Endothelial cell of umbilical vein (primary cell): ENCODE measurements around the gene C1orf210. TPM values are rescaled to one million over a fixed set of nuclear protein-coding genes. Genes with fewer than 3 reads are reported as not detected.

Experiments used
- BruUV-seq: library from RNA; stranded (reverse); fragments of 400-500 nt; replicated peaks from 2 replicates; lab custom pipeline; 2021; lab: Mats Ljungman, UMichigan
- CTCF ChIA-PET: fragments of 300-600, 350-600 bp; sonication (Branson Sonifier 250); formaldehyde crosslinking; loops from one replicate; lab custom pipeline; 2021; ENCODE audit warnings: antibody characterized with exemption, inconsistent platforms; lab: Charles Lee
- POLR2A ChIA-PET: fragments of 300-600, 350-600 bp; sonication (Branson Sonifier 250); formaldehyde crosslinking; loops from one replicate; lab custom pipeline; 2021; ENCODE audit warnings: antibody characterized with exemption, inconsistent platforms; lab: Charles Lee
- DNase-seq: peaks from one replicate; pipeline ENCODE4 v3.0.0-alpha.2; 2011; ENCODE audit warnings: low read depth, low spot score
- FAIRE-seq: peaks from 2 replicates; lab custom pipeline; 2011; peaks lifted over from hg19 to GRCh38; lab: Jason Lieb, UNC
- H2AFZ ChIP-seq: 2 replicates; pipeline ENCODE4 v1.6.0; 2012; ENCODE audit warnings: low read depth, low read length, control low read depth, inconsistent platforms
- H3K27ac ChIP-seq: 2 replicates; pipeline ENCODE4 v1.5.1; 2011; ENCODE audit warnings: low read depth, mild to moderate bottlenecking, control low read depth, low read length, moderate library complexity; ENCODE audit not compliant: insufficient read depth
- H3K27me3 ChIP-seq, 2 experiments: 2 replicates each; pipeline versions ENCODE4 v1.6.0 to v1.6.1; 2011; ENCODE audit warnings: low read length in 2 of 2, mixed read lengths in 1 of 2; ENCODE audit not compliant: control insufficient read depth in 2 of 2, insufficient read depth in 2 of 2
- H3K36me3 ChIP-seq, 2 experiments: 2 replicates in 1 of 2; 3 replicates in 1 of 2; pipeline ENCODE4 v1.5.1; 2011; ENCODE audit warnings: low read length in 2 of 2, mild to moderate bottlenecking in 1 of 2, moderate library complexity in 1 of 2; ENCODE audit not compliant: control insufficient read depth in 2 of 2, insufficient read depth in 2 of 2; ENCODE audit errors: extremely low read depth in 1 of 2
- H3K4me1 ChIP-seq: 3 replicates; pipeline ENCODE4 v1.5.1; 2011; ENCODE audit warnings: mild to moderate bottlenecking, low read length; ENCODE audit not compliant: control insufficient read depth, insufficient read depth; ENCODE audit errors: extremely low read depth
- H3K4me2 ChIP-seq: 2 replicates; pipeline ENCODE4 v1.6.1; 2011; ENCODE audit warnings: low read length, control low read depth, mixed read lengths; ENCODE audit not compliant: insufficient read depth
- H3K4me3 ChIP-seq, 3 experiments: fragments of 200-600 bp in 1 of 3; sonication (generic), shearing (Covaris generic) in 1 of 3; replicated peaks in 1 of 3; 2 replicates each; pipeline ENCODE4 v1.5.1; 2011 to 2016; ENCODE audit warnings: control low read depth in 3 of 3, low read length in 3 of 3, mild to moderate bottlenecking in 2 of 3, inconsistent platforms in 1 of 3, low read depth in 1 of 3, moderate library complexity in 1 of 3; ENCODE audit not compliant: insufficient read depth in 1 of 3
- H3K79me2 ChIP-seq: 2 replicates; pipeline ENCODE4 v1.6.0; 2012; ENCODE audit warnings: low read length, inconsistent platforms; ENCODE audit not compliant: control insufficient read depth, insufficient read depth
- H3K9ac ChIP-seq: replicated peaks from 2 replicates; pipeline ENCODE3; 2011; ENCODE audit warnings: low read length, control low read depth; ENCODE audit not compliant: insufficient read depth; ENCODE audit errors: extremely low read depth
- H3K9me1 ChIP-seq: replicated peaks from 3 replicates; pipeline ENCODE4 v1.6.0; 2011; ENCODE audit warnings: mild to moderate bottlenecking, low read length; ENCODE audit not compliant: control insufficient read depth, insufficient read depth; ENCODE audit errors: extremely low read depth
- H3K9me3 ChIP-seq: replicated peaks from 2 replicates; pipeline ENCODE4 v1.5.1; 2012; ENCODE audit warnings: low read length, inconsistent platforms; ENCODE audit not compliant: control insufficient read depth, insufficient read depth
- H4K20me1 ChIP-seq: replicated peaks from 2 replicates; pipeline ENCODE3; 2011; ENCODE audit warnings: mild to moderate bottlenecking, low read length; ENCODE audit not compliant: control insufficient read depth, insufficient read depth; ENCODE audit errors: extremely low read depth
- CTCF ChIP-seq, 2 donors: IDR thresholded peaks; 1 replicate in 1 of 2; 2 replicates in 1 of 2; pipeline ENCODE4 v1.5.1; 2011; ENCODE audit warnings: low read length in 2 of 2, mild to moderate bottlenecking in 2 of 2, moderate library complexity in 2 of 2, control low read depth in 1 of 2, inconsistent platforms in 1 of 2, low read depth in 1 of 2; ENCODE audit not compliant: insufficient read depth in 1 of 2; ENCODE audit errors: extremely low read depth in 1 of 2
- EZH2 ChIP-seq: IDR thresholded peaks from 2 replicates; pipeline ENCODE4 v1.6.1; 2012; ENCODE audit warnings: borderline replicate concordance, low read depth, mild to moderate bottlenecking, moderate library complexity, low read length, inconsistent platforms; ENCODE audit not compliant: severe bottlenecking
- FOS ChIP-seq: IDR thresholded peaks from 2 replicates; pipeline ENCODE4 v1.6.1; 2011; ENCODE audit warnings: mild to moderate bottlenecking, low read length, moderate library complexity, borderline replicate concordance; ENCODE audit not compliant: insufficient read depth
- GATA2 ChIP-seq: IDR thresholded peaks from 2 replicates; pipeline ENCODE4 v1.7.0; 2011; ENCODE audit warnings: low read depth, mild to moderate bottlenecking, moderate library complexity, mixed read lengths, low read length; ENCODE audit not compliant: insufficient read length, insufficient read depth
- JUN ChIP-seq: IDR thresholded peaks from 2 replicates; pipeline ENCODE4 v1.6.1; 2011; ENCODE audit warnings: borderline replicate concordance, low read depth; ENCODE audit not compliant: insufficient read length, insufficient read depth
- MAX ChIP-seq: IDR thresholded peaks from 2 replicates; pipeline ENCODE4 v1.6.1; 2011; ENCODE audit not compliant: insufficient read depth, insufficient read length
- MYC ChIP-seq: IDR thresholded peaks from one replicate; pipeline ENCODE4 v1.6.1; 2011; ENCODE audit warnings: mild to moderate bottlenecking, low read depth, low read length
- POLR2A ChIP-seq: IDR thresholded peaks from 2 replicates; pipeline ENCODE4 v1.6.1; 2012; ENCODE audit warnings: low read depth, mild to moderate bottlenecking, control low read depth, low read length
- POLR2AphosphoS5 ChIP-seq: IDR thresholded peaks from 2 replicates; pipeline ENCODE4 v1.6.1; 2012; ENCODE audit warnings: low read depth, mild to moderate bottlenecking, control low read depth, low read length, moderate library complexity; ENCODE audit not compliant: insufficient read depth
- dilution Hi-C: fragments of 300-500 bp; cut with MboI; formaldehyde crosslinking; loops from one replicate; pipeline ENCODE4 v1.15.0; 2019; ENCODE audit warnings: low sequenced_read_pairs; ENCODE audit not compliant: extremely low pct_ligation_motif_present
- intact Hi-C: fragments of 100-400 bp; cut with micrococcal nuclease; formaldehyde crosslinking; loops from one replicate; pipeline ENCODE4 v1.10.0; 2022
- polyA plus RNA-seq, 4 experiments: library from polyadenylated mRNA; depleted of rRNA in 3 of 4; stranded (reverse) in 3 of 4; unstranded in 1 of 4; fragments of >200 nt; gene quantifications; 2 replicates each; pipeline versions ENCODE4 v1.2.1 to v1.2.3, GENCODE V29; 2011 to 2012; ENCODE audit warnings: missing spikeins in 1 of 4
- total RNA-seq: library from RNA; stranded (reverse); gene quantifications from 2 replicates; pipeline ENCODE4 v1.2.3, GENCODE V29; 2021

The C1orf210 gene
- total and polyA plus RNA-seq, 2 donors (not counting 3 experiments of a cell fraction or from before 2014, with no cell fraction given) = not detected

- Histone ChIP-seq H2AFZ (peak overlapping the region; percentile 2), H3K4me1 (peaks cover 29% of the 10 kb centered on the region), H4K20me1 (no peaks in the 10 kb centered on the region), H3K36me3 (no peaks in the 10 kb centered on the region), H3K4me2 (peak overlapping the region; percentile 8), H3K27me3 (no peaks in the 10 kb centered on the region), H3K9ac (no peak overlapping the region), H3K9me3 (no peaks in the 10 kb centered on the region), H3K27ac (peak overlapping the region; percentile 64), H3K4me3 (no peak overlapping the region), H3K9me1 (no peaks in the 10 kb centered on the region), H3K79me2 (no peaks in the 10 kb centered on the region)
- TF ChIP-seq MYC (no peak), FOS (no peak), JUN (no peak), POLR2AphosphoS5 (no peak), MAX (no peak), CTCF (IDR thresholded peaks at IDR 0.05; ENCODE audit: extremely low read depth in 1 of 2, insufficient read depth in 1 of 2, low read depth in 1 of 2, low read length in 2 of 2) (no peak), POLR2A (no peak), EZH2 (no peak), GATA2 (no peak)
- DNase-seq = no peak
- FAIRE-seq = no peak
- ChIA-PET CTCF (interaction anchor here (0.9 to 2.0 kb wide), 8 partner anchors 9 to 120 kb away, joined by 3 to 8 read pairs (median 4); partner anchors contain the start of gene CDC20), POLR2A (interaction anchor here (2.5 kb wide), 1 partner anchor 9 kb away, joined by 15 read pairs; no protein-coding TSS in a partner anchor)
- dilution Hi-C loops (no loop called here), intact Hi-C loops (no loop called here)
- TSS peak; percentile 47 for BruUV-seq
These were observed 9.4 kb upstream of the C1orf210 start for GRCh38 chr1:43294761-43295160.
